ENCODE measurements around the gene PI4KA.

PI4KA gene

DNA sequence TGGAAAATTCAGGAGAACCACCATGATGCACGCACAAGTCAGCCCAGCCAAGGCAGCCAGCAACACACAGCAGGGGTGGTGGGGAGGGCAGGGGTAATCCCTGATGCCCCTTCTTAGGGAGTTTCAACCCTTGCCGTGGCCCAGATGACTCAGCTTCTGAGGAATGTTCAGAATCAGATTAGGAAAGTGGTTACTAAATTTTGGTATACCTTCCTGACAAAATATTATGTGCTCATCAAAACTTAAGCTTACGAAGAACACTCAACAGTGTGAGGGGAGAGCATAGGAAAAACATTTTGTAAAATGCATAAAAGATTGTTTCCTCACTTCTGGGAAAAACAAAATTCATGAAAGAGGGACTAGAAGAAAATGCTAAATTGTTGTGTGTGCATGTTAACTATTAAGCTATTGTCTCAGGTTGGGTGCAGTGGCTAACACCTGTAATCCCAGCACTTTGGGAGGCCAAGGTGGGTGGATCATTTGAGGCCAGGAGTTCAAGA lies 52.6 kb downstream of the PI4KA start:
- H3K4me3 ChIP-seq (ENCODE audit: low read length): no peak overlapping the region
- TF ChIP-seq ZNF274 (IDR thresholded peaks at IDR 0.05; ENCODE audit: low read depth, low read length): no peak

GRCh38 chr22:20804650-20805049 lies 54.0 kb downstream of the PI4KA start:
- TF ChIP-seq ZNF274 (IDR thresholded peaks at IDR 0.05; ENCODE audit: low read depth, low read length): no peak
- H3K4me3 ChIP-seq (ENCODE audit: low read length): no peak overlapping the region

DNA sequence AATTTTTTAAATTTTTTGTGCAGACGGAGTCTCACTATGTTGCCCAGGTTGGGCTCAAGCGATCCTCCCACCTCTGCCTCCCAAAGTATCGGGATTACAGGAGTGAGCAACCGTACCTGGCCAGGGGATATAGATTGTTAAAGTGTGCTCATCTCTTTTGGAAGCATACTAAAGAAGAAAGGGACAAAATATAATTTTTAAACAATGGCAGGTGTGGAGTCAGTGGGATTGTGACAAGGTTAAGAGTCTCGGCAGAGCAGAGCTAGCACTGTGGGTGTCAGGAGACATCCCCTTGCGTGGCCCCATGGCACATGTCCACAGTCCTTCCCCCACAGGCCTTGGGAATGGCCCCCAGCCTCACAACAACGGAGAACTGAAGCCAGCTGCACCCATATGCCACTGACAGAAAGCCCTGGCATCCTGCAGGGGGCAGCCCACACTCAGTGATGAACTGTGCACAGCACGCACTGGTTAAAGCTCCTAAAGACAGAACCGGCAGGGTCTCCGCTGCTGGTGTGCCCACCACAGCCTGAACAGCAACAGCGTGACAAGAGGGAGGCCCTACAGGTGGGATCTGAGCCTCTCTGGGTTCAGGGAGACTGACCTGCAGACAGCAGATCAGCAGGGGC lies 54.8 kb downstream of the PI4KA start:
- no peak overlapping the region for H3K4me3 ChIP-seq (ENCODE audit: low read length)
- no peak for TF ChIP-seq ZNF274 (IDR thresholded peaks at IDR 0.05; ENCODE audit: low read depth, low read length)

DNA sequence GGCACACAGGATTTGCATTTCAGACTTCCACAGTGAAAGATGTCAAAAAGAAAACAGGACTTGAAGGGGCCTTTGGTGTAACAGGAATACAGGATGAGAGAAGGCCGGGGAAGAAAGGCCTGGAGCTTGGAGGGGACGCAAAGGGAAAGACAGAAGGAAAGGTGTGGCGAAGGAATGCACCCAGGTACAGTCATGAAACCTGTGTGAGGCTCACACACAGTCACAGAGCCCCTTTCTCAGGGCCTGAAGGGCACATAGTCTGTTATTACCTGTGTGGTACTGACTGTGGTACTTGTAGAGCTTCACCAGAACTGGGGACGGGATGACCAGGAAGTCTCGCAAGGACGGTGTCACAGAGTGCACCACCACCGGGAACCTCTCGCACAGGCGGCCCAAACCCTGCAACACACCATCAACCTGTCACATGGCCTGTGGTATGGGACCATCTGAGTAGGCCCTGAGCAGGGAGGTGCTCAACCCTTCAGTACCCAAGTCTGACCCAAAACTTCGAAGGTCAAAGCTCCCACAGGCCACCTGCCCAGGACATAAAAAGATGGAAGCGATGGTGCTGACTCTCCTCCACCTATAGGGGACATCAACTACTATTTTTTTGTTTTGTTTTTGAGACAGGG lies 55.6 kb downstream of the PI4KA start:
- no peak for TF ChIP-seq ZNF274 (IDR thresholded peaks at IDR 0.05; ENCODE audit: low read depth, low read length)
- no peak overlapping the region for H3K4me3 ChIP-seq (ENCODE audit: low read length)

DNA sequence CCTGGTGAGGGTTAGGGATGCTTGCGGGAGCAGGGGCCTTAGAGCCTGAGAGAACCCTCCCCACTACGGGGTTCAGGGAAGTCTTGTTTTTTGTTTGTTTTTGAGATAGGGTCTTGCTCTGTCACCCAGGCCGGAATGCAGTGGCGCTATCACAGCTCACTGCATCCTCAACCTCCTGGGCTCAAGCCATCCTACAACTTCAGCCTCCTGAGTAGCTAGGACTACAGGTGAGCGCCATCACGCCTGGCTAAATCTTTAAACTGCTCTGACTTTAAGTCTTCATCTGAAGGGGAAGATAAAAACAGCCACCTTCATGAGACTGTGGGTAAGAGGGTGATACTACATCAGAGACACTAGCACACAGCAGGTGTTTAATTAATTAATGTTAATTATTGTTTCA lies 56.2 kb downstream of the PI4KA start:
- TF ChIP-seq ZNF274 (IDR thresholded peaks at IDR 0.05; ENCODE audit: low read depth, low read length): no peak
- H3K4me3 ChIP-seq (ENCODE audit: low read length): no peak overlapping the region

DNA sequence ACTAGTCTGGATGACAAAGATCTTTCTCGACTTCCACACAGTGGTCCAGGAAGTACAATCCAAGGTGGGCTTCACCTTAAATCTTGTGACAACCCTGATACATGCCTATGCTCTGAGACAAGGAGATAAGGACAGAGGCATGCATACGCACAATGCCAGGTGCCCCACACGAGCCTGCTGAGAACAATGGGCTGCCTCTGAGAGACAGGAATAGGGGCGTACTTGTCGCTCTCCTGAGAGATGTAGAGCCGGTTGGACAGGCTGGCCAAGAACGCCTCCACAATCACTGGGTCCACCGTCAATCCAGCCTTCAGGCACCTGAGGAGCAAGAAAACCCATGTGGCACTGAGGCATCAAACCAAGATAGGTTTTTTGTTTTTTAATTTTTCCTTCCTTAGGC lies 59.2 kb downstream of the PI4KA start:
- H3K4me3 ChIP-seq (ENCODE audit: low read length): no peak overlapping the region
- TF ChIP-seq ZNF274 (IDR thresholded peaks at IDR 0.05; ENCODE audit: low read depth, low read length): no peak

DNA sequence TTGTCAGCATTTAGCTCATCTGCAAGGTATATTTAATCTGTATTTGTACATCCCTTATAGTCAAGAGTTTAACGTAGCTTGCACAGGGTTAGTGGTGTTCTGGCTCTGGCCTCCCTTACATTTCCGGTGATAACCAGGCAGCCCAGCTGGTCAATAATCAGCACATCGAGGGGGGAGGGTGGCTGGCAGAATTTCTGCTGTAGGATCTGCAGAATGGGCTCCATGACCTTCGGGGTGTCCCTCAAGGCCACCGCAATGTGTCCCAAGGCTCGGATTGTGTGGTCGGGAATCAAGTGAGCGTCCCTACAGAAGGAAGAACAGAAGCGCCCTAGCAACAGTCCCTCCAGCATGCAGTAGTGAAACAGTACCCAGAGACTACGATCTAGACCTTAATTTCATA lies 59.6 kb downstream of the PI4KA start:
- no peak for TF ChIP-seq ZNF274 (IDR thresholded peaks at IDR 0.05; ENCODE audit: low read depth, low read length)
- H3K4me3 ChIP-seq (ENCODE audit: low read length): no peak overlapping the region

- no peak overlapping the region for H3K4me3 ChIP-seq (ENCODE audit: low read length)
- TF ChIP-seq ZNF274 (IDR thresholded peaks at IDR 0.05; ENCODE audit: low read depth, low read length): no peak
Measured at GRCh38 chr22:20798218-20798617, 60.4 kb downstream of the PI4KA start.

- TF ChIP-seq ZNF274 (IDR thresholded peaks at IDR 0.05; ENCODE audit: low read depth, low read length): no peak
Measured at GRCh38 chr22:20796731-20797130, 61.9 kb downstream of the PI4KA start.

DNA sequence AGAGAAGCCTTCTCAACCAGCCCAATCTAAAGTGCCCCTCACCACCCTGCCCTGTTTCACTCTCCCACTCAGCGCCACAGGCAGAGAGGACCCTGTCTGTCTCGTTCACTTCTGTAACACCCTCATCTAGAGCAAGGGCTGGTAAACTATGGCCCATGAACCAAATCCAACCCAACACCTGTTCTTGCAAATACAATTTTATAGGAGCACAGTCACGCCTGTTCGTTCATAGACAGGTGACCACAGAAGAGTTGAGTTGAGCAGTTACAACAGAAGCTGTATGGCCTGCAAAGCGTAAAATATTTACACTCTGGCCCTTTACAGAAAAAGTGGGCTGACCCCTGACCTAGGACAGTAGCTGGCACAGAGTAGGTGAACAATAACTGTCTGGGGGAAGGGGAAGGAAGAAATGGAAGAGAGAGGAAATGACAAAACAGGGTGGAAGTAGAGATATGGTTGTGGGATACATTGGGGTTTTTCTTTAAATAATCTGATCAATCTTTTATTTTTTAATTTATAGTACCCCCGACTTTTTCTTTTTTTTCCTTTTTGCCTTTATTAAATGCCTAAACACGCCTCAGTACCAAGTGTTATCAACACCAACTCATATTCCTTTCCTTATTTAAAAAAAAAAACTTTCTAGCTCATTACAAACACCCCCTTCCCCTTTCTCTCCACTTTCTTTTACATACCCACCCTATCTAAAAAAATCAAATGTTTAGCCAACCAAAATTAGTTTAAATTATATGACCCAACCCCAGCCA lies 63.8 kb downstream of the PI4KA start:
- TF ChIP-seq ZNF274 (IDR thresholded peaks at IDR 0.05; ENCODE audit: low read depth, low read length): no peak
- H3K4me3 ChIP-seq (ENCODE audit: low read length): no peak overlapping the region

More at GRCh38 chr22:20796731-20797130, 61.9 kb downstream of the PI4KA start:
- no peak overlapping the region for H3K4me3 ChIP-seq (ENCODE audit: low read length)

- H3K4me3 ChIP-seq (ENCODE audit: low read length): no peak overlapping the region
- TF ChIP-seq ZNF274 (IDR thresholded peaks at IDR 0.05; ENCODE audit: low read depth, low read length): no peak
Measured at GRCh38 chr22:20793748-20794649, 64.6 kb downstream of the PI4KA start.

- no peak overlapping the region for H3K4me3 ChIP-seq (ENCODE audit: low read length)
- no peak for TF ChIP-seq ZNF274 (IDR thresholded peaks at IDR 0.05; ENCODE audit: low read depth, low read length)
Measured at GRCh38 chr22:20792966-20793728, 65.5 kb downstream of the PI4KA start.

GRCh38 chr22:20792221-20792965 lies 66.2 kb downstream of the PI4KA start:
- H3K4me3 ChIP-seq (ENCODE audit: low read length): no peak overlapping the region
- TF ChIP-seq ZNF274 (IDR thresholded peaks at IDR 0.05; ENCODE audit: low read depth, low read length): no peak

Data from GM08714 (cell line).